ENCODE measurements around the gene SCT.

- TF ChIP-seq CTCF (IDR thresholded peaks at IDR 0.05; ENCODE audit: poor library complexity, severe bottlenecking), result no peak
- no peak for TF ChIP-seq RAD21 (conservative IDR thresholded peaks at IDR 0.05)
- TF ChIP-seq EP300 (conservative IDR thresholded peaks at IDR 0.05; ENCODE audit: poor library complexity, severe bottlenecking), result no peak
- TF ChIP-seq TAF1 (IDR thresholded peaks at IDR 0.05; ENCODE audit: low read depth), result no peak
- no peak for TF ChIP-seq POLR2AphosphoS5 (IDR thresholded peaks at IDR 0.05)
Observed at GRCh38 chr11:657691-658126, 30.7 kb upstream of the SCT start.

Measured in neural cell (in vitro differentiated cells).